Activated naive CD8-positive, alpha-beta T cell treated with anti-CD3 and anti-CD28 coated beads for 36 hours (primary cell): ENCODE results near the gene CDCA4. TPM values are rescaled to one million over a fixed set of nuclear protein-coding genes. Genes with fewer than 3 reads are reported as not detected.

Source experiments
- DNase-seq: peaks from one replicate; pipeline ENCODE4 v3.0.0; 2021
- H3K27ac Mint-ChIP-seq: one replicate; pipeline ENCODE4 v1.8.0; 2022; ENCODE audit warnings: mild to moderate bottlenecking, moderate library complexity, mixed read lengths
- H3K27me3 Mint-ChIP-seq: one replicate; pipeline ENCODE4 v1.8.0; 2022; ENCODE audit warnings: mild to moderate bottlenecking, mixed read lengths
- H3K36me3 Mint-ChIP-seq: one replicate; pipeline ENCODE4 v1.8.0; 2021; ENCODE audit warnings: mild to moderate bottlenecking, mixed read lengths
- H3K4me1 Mint-ChIP-seq: one replicate; pipeline ENCODE4 v1.8.0; 2021; ENCODE audit warnings: mixed read lengths
- H3K4me3 Mint-ChIP-seq: one replicate; pipeline ENCODE4 v1.8.0; 2022; ENCODE audit warnings: mild to moderate bottlenecking, moderate library complexity, mixed read lengths
- H3K9me3 Mint-ChIP-seq: one replicate; pipeline ENCODE4 v1.8.0; 2022; ENCODE audit warnings: mixed read lengths
- total RNA-seq, 2 experiments: library from RNA; stranded (reverse); gene quantifications; one replicate each; pipeline ENCODE4 v1.2.3, GENCODE V29; 2021

CDCA4 gene
- total RNA-seq, 2 experiments from 2014 or later: 89.7 to 89.8 TPM

DNA sequence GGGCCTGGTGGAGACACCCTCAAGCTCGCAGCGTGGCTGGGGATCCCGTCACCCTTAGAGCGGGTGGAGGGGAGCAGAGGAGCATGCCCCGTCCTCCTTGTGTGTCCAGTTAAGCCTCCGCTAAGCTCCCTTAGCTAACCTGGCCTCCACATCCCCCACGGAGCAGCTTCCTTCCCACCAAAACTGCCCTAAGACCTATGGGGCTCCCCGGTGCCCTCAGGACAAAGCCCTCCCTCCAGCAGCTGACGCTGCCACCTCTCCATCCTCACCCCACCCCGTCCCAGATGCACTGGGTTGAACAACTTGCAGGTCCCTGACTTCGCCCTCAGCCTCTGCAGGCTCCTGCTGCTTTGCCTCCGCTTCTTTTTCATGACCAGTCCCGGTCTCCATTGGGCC lies 46.7 kb downstream of the CDCA4 start:
- Mint-ChIP-seq H3K9me3 (no peaks in the 10 kb centered on the region), H3K27ac (no peak overlapping the region), H3K27me3 (peaks cover 28% of the 10 kb centered on the region), H3K36me3 (no peaks in the 10 kb centered on the region), H3K4me3 (no peak overlapping the region), H3K4me1 (peaks cover 9% of the 10 kb centered on the region)
- no peak for DNase-seq

DNA sequence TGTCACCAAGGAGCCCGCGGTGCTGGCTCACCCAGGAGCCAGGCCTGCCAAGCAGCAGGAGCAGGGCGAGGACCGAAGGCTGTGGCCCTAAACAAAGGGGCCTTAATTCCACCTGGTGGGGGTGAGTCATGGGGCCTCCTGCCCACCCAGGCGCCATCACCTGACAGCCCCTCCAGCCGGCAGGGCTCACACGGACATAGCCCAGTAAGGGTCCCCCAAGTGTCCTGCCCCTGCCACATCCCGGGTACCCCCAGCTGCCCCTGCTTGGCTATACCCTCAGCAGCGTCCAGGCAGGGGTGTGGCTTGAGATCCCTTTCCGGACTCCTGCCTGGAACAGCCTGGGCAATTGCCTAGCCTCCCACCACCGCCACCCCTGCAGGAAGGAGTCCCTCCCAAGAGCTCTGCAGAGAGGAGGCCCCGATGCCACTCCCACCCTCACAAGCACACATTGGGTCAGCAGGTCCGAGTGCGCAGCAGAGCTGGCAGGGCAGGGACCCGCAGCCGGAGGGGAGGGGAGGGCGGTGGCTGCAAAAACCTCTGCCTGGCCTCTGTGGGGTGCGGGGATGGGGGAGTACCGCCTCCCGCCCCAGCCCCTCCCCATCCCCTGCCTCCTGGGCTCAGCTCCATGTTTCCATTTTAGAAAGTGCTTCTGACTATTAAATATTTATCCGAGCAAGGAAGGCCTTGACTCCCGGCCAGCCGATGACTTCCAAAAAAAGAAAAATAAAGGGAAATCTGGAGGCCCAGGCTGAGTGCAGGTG lies 47.3 kb downstream of the CDCA4 start:
- Mint-ChIP-seq H3K36me3 (no peaks in the 10 kb centered on the region), H3K27ac (no peak overlapping the region), H3K27me3 (peaks cover 29% of the 10 kb centered on the region), H3K4me1 (peaks cover 9% of the 10 kb centered on the region), H3K4me3 (no peak overlapping the region), H3K9me3 (no peaks in the 10 kb centered on the region)
- no peak for DNase-seq

DNA sequence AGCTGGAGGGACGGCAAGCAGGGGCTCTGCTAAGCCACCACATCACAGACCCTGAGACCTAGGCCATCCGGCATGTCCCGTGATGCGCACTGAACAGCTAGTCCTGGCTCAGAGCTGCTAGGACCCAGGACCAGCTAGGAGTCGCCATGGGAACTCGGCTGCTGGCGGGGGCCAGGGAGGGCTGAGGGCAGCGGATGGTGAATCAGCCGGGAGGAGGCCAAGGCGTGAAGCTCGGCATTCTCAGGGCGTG lies 47.8 kb downstream of the CDCA4 start:
- no peak for DNase-seq
- H3K4me3 Mint-ChIP-seq: no peak overlapping the region

DNA sequence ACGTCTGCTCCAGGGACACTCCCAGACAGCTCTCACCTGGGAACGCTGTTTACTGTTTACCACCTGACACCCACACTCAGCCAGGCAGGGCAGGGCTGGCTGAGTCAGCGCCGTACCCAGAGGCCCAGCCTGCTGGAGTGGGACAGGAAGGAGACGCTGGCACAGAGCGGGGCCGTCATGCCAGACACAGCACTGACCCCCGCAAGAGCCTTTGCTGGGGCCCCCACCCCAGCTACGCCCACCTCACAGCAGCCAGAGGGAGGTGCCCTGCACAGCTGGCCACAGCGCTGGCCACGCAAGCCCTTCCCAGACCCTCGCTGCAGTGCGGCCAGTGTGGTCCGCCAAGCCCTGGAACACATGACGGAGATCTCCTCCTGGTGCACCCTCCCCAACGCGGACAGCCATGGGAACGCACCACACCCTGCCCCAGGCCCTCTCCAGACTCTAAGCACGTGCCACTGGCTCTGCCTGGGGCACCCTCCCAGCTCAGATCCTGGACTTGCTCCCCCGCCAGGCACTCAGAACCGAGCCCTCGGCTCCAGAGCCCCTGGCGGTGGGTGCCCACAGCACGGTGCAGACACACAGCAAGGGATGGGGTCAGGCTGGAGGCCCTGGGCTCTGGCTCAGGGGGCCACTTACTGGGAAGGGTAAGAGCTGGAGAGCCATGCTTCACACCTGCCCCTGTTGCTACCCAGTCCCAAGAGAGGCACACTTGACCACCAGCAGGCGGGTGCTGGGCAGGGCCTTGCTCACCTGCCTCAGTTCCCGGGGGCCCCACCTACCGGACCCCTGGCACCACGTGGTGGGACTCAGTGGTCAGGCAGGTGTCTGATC lies 48.4 kb downstream of the CDCA4 start:
- peaks cover 6% of the 10 kb centered on the region for H3K4me1 Mint-ChIP-seq
- no peak for DNase-seq
- peaks cover 34% of the 10 kb centered on the region for H3K27me3 Mint-ChIP-seq
- no peaks in the 10 kb centered on the region for H3K36me3 Mint-ChIP-seq
- H3K27ac Mint-ChIP-seq: no peak overlapping the region
- no peak overlapping the region for H3K4me3 Mint-ChIP-seq
- H3K9me3 Mint-ChIP-seq: no peaks in the 10 kb centered on the region

More for the DNA sequence above, 47.8 kb downstream of the CDCA4 start:
- Mint-ChIP-seq H3K36me3 (no peaks in the 10 kb centered on the region), H3K4me1 (peaks cover 9% of the 10 kb centered on the region), H3K9me3 (no peaks in the 10 kb centered on the region), H3K27ac (no peak overlapping the region), H3K27me3 (peaks cover 33% of the 10 kb centered on the region)

DNA sequence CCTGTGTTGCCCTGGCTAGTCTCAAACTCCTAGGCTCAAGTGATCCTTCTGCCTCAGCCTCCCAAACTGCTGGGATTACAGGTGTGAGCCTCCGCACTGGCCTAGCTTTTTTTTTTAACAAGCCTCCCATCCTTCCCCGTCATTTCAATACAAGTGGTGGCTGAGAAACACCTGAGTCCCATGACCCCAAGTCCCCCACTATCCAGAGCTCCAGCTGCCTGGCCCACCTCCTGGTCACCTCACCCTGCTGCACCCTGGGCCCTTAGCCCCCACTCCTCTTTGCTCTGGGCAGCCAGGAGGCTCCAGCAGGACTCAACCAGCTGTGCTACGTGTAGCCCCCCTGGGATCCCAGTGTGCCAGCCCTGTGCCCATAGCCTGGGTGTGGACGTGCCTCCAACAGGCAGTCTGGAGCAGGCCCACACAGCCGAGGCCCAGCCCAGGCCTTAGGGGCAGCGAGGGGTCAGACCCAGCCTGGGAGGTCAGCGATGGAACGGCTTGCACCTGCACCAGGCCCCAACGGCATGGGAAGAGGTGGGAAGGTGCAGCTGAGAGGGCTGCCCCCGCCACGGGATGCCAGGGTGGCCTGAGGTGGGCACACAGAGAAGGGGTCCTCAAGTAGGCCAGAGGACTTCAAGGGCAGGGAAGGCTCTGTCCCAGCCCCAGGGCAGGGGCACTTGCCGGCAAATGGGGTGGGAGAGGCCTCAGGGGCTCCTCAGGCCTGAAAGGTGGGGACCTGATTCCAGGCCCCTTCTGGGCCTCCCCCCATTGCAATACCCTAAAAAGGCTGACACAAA lies 49.2 kb downstream of the CDCA4 start:
- no peaks in the 10 kb centered on the region for H3K36me3 Mint-ChIP-seq
- H3K27ac Mint-ChIP-seq: no peak overlapping the region
- no peaks in the 10 kb centered on the region for H3K9me3 Mint-ChIP-seq
- H3K27me3 Mint-ChIP-seq: peaks cover 27% of the 10 kb centered on the region
- no peak for DNase-seq
- no peak overlapping the region for H3K4me3 Mint-ChIP-seq
- peaks cover 6% of the 10 kb centered on the region for H3K4me1 Mint-ChIP-seq

GRCh38 chr14:104970231-104971068 lies 50.4 kb downstream of the CDCA4 start:
- no peaks in the 10 kb centered on the region for H3K4me1 Mint-ChIP-seq
- H3K4me3 Mint-ChIP-seq: no peak overlapping the region
- no peak overlapping the region for H3K27ac Mint-ChIP-seq
- H3K9me3 Mint-ChIP-seq: no peaks in the 10 kb centered on the region
- H3K27me3 Mint-ChIP-seq: peaks cover 20% of the 10 kb centered on the region
- H3K36me3 Mint-ChIP-seq: no peaks in the 10 kb centered on the region
- no peak for DNase-seq

GRCh38 chr14:104969741-104970230 lies 51.1 kb downstream of the CDCA4 start:
- no peak overlapping the region for H3K27ac Mint-ChIP-seq
- H3K36me3 Mint-ChIP-seq: no peaks in the 10 kb centered on the region
- H3K4me3 Mint-ChIP-seq: no peak overlapping the region
- peaks cover 20% of the 10 kb centered on the region for H3K27me3 Mint-ChIP-seq
- H3K9me3 Mint-ChIP-seq: no peaks in the 10 kb centered on the region
- DNase-seq: no peak
- no peaks in the 10 kb centered on the region for H3K4me1 Mint-ChIP-seq

DNA sequence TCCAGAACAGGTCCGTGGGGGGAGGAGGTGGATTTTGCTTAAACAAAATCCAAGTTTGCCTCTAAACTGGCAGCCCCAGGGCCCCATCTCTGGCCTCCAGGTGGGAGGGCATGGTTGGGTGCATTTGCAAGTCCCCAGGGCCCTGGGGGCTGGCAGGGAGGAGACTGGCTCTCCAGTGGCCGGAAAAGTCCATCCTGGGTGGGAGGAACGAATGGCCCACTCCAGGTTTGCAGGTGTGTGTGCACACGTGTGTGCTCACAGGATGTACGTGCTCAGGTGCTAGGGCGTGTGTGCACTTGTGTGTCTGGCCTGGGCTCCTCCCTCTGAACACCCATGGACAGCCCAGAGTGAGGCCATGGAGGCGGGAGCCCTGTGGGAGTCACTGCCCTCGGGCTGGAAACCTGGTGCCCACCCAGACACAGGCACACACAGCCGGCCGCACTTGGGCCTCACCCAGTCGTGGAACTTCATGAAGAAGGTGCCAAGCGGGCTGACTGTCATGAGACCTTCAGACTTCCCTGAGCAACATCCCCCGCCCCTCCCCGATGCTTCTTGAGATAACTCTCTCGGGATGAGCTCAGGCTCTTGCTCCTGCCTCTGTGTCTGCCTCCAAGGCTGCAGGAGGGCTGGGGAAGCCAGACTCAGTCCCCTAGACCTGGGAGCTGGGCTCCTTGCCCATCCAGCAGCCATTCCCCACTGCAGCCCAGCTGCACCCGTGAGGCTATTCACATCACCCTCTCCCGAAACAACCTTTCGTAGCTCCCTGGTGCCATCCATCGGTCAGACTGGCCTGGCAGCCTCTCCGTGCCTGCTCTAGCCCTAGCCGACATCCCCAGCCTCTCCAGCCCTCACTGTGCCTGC lies 52.1 kb downstream of the CDCA4 start:
- peaks cover 20% of the 10 kb centered on the region for H3K27me3 Mint-ChIP-seq
- no peak overlapping the region for H3K4me3 Mint-ChIP-seq

GRCh38 chr14:104968153-104968527 lies 52.7 kb downstream of the CDCA4 start:
- DNase-seq: no peak
- Mint-ChIP-seq H3K27ac (no peak overlapping the region), H3K4me1 (no peaks in the 10 kb centered on the region), H3K4me3 (no peak overlapping the region), H3K36me3 (no peaks in the 10 kb centered on the region), H3K9me3 (no peaks in the 10 kb centered on the region), H3K27me3 (peaks cover 20% of the 10 kb centered on the region)

More for the DNA sequence above, 52.1 kb downstream of the CDCA4 start:
- DNase-seq: no peak
- no peaks in the 10 kb centered on the region for H3K9me3 Mint-ChIP-seq
- no peaks in the 10 kb centered on the region for H3K36me3 Mint-ChIP-seq
- no peaks in the 10 kb centered on the region for H3K4me1 Mint-ChIP-seq
- no peak overlapping the region for H3K27ac Mint-ChIP-seq

DNA sequence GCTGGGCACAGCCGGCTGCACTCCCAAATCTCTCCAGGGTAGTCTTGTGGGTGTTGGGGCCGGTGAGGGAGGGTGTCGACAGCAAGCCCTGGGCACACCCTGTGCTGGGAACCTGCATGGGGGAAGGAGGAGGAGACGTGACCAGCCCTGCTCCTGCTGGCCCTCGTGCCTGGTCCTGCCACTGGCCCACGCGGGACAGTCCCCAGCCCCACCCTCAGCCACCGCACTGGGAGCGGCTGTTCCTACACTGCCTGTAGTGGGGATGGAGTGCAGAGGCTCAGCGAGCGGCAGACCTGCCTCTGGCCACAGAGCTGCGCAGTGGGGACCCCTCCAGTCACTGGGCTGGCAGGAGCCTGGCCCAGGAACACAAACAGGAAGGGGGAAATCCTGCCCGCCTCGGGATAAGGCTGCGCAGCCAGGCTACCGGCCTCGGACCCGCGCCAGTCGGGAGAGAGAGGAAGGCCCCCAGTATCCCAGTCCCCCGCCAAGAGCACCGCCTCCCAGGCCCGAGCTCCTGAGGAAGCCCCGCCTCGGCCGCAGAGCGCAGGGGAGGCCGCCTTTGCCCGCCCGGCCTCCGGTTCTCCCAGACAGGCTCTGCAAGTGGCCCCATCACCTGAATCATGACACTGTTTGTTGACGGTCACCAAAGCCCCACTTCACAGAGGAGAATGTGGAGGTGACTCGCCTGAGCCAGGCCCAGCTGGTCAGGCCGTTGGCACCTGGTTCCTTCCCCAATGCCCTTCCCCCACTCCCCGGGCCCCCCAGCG lies 53.3 kb downstream of the CDCA4 start:
- no peaks in the 10 kb centered on the region for H3K4me1 Mint-ChIP-seq
- DNase-seq: no peak
- H3K27ac Mint-ChIP-seq: no peak overlapping the region
- H3K36me3 Mint-ChIP-seq: no peaks in the 10 kb centered on the region
- no peak overlapping the region for H3K4me3 Mint-ChIP-seq
- H3K9me3 Mint-ChIP-seq: no peaks in the 10 kb centered on the region
- H3K27me3 Mint-ChIP-seq: peaks cover 20% of the 10 kb centered on the region

- Mint-ChIP-seq H3K9me3 (no peaks in the 10 kb centered on the region), H3K27ac (no peak overlapping the region), H3K27me3 (peaks cover 20% of the 10 kb centered on the region), H3K36me3 (no peaks in the 10 kb centered on the region), H3K4me3 (no peak overlapping the region), H3K4me1 (no peaks in the 10 kb centered on the region)
- no peak for DNase-seq
These were observed 53.9 kb downstream of the CDCA4 start for GRCh38 chr14:104966981-104967385.

DNA sequence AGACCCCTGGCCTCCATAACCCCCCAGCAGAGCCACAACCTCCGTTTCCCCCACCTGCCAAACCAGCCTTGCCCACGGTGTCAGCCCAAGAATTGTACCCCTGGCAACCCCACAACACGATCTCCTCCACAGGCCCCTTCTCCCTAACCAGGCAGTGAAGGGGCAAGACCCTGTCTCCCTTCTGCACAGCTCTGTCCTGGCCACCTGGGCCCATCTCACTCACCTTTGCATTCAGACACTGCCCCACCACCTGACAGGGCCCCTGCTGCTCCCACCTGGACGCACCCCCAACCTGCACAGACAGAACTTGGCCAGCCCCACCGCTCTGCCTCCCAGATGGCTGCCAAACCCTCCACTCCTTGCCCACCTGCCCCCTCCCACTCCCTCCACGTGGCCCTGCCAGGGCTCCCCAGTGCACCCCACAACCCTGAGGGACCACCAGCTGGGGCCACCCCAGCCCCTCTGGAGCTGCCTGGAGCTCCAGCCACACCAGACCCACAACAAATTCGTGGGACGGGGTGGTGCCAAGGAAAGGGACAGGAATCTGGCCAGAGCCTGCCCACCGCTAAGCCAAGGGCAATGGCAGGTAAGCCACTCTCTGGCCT lies 54.5 kb downstream of the CDCA4 start:
- Mint-ChIP-seq H3K4me3 (no peak overlapping the region), H3K27me3 (peaks cover 20% of the 10 kb centered on the region), H3K36me3 (no peaks in the 10 kb centered on the region), H3K27ac (no peak overlapping the region), H3K9me3 (no peaks in the 10 kb centered on the region), H3K4me1 (no peaks in the 10 kb centered on the region)
- no peak for DNase-seq
